ENCODE results near the gene HIVEP3. TPM values are rescaled to one million over a fixed set of nuclear protein-coding genes. Genes with fewer than 3 reads are reported as not detected.
"Not testable (repeated sequence)": the region's sequence is repeated elsewhere in the genome, so short reads cannot be mapped to it uniquely, and the experiment has no call there.

Gene HIVEP3
- total RNA-seq, 1 experiment from 2014 or later, result 0.17 TPM

DNA sequence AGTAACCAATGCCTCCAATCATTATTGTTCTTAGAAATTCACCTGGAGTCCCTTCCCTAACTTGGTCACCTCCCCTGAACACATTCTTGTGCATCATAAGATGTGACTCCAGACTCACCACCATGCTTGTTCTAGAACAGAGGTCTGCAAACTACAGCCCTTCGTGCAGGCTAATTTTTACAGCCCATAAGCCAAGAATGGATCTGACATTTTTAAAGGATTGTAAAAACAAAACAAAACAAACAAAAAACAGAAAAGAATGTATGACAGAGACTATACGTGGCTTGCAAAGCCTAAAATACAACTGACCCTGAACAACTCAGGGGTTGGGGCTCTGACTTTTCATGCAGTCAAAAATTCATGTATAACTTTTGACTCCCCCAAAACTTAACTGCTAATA, 6.2 kb upstream of the HIVEP3 start:
- DNase-seq (ENCODE audit: extremely low read depth, low read depth), result no peak

DNA sequence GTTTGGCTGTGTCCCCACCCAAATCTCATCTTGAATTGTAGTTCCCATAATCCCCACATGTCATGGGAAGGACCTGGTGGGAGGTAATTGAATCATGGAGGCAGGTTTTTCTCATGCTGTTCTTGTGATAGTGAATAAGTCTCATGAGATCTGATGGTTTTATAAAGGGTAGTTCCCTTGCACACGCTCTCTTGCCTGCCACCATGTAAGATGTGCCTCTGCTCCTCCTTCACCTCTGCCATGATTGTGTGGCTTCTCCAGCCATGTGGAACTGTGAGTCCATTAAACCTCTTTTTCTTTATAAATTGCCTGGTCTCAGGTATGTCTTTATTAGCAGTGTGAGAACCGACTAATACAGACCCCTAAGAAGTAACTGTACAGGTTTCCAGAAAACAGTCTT, 2.5 kb upstream of the HIVEP3 start:
- not testable (repeated sequence) for DNase-seq (ENCODE audit: extremely low read depth, low read depth)

DNA sequence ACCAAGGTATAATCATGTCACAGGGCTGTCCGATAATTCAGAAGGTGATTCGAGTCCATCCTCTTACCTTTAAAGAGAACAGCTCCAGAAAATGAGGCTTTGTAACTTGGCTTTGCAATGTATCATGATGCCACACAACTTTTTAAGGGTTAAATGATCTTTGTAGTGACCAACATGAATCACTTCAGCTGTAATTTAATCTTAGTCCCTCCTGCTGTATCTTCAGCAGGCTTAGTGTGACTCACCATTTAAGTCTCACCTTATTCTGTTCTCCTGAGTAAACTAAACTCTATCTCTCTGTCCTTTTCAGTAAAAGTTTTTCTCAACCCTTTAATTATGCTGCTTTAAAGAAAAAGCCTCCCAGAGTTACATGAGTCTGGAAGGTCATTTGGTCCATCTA, 1.9 kb upstream of the HIVEP3 start:
- DNase-seq (ENCODE audit: extremely low read depth, low read depth), result no peak

DNA sequence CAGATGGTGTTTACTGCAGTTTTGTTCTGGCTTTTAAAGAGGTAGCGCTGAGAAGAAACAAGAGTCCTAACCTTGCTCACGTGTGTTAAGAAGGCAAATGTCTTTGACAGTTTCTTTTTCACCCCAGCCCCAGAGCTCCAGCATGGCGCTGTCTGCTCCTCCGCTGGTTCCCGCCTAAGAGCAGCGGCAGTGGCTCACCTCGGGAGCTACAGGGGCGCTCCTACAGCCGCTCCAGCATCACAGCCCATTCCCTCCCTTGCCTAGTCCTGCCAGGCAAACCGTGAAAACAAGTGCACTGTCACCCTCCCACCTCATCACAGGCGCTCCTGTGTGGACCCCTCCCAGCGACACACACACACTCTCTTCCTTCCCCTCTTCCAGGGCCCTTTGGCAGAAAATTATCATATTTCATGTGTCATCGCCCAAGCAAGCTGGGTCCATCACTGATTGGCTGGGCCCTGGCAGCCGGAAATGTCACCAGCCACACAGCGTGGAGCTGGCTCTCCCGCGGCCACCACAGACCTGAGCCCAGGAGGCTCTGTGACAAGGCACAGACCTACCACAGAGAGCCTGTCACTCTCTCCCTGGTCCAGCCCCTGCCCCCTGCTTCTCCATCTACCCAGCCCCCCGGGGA, 1.2 kb upstream of the HIVEP3 start:
- DNase-seq (ENCODE audit: extremely low read depth, low read depth), result no peak

DNA sequence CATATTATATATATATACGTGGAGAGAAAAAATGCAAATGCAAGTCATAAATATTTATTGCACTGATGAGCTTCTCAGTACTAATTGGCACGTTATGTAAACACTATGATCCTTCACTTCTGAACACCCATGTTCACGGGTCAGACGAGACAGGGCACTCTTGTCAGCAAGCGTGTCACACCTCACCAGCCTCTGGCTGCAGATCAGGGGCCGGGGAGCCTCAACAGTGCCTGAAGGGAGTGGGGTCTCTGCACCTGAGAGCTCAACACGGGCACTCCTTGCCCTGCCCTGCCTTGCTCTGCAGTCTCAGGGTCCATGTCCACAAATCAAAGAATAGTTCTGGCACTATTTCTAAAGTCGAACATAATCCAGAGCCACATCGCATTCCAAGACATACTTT, 409 bp upstream of the HIVEP3 start:
- DNase-seq (ENCODE audit: extremely low read depth, low read depth), result no peak

DNA sequence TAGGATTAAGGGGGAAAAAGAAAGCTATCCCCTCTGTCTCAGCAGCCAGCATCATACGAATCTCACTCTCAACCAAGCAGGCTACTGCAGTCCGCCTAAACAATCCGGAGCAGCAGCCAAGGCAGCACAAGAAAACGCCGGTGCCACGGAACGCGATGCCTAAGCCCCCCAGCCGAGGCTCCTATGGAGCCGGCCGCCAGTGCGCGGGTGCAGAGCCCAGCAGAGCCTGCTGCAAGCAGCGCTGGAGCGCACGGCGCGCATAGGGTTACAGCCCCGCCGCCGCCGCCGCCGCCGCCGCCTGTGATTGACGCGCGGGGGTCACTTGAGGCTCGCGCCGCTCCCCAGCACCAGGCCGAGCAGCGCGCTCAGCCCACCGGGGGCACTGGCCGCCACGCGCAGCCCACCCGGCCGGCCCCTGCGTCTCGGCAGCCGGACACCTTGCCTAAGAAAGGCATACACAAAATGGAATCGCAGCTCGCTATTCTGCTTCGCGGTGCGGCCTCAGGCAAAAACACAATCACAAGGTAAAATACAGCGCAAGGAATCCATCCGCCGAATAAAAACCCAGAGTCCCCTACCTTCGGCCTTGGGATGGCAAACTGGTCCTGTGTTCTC, 780 bp downstream of the HIVEP3 start:
- no peak for DNase-seq (ENCODE audit: extremely low read depth, low read depth)

DNA sequence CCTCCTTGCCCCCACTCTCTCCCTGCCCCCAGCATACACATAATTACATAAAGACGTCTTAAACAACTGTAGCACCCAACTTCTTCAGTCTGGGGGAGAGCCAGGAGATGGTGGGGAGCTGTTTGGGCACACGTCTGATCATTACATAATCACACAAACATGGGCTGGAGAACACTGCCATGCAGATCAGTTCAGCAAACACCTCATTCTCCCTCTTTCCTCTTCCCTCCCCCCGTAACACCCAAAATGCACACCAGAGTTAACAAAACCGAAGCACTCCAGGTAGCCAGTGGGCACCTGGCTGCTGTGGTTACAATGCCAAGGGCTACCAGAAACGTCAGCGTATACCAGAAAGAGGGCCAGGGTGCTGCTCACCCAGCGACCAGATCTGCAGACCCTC, 1.6 kb downstream of the HIVEP3 start:
- no peak for DNase-seq (ENCODE audit: extremely low read depth, low read depth)

DNA sequence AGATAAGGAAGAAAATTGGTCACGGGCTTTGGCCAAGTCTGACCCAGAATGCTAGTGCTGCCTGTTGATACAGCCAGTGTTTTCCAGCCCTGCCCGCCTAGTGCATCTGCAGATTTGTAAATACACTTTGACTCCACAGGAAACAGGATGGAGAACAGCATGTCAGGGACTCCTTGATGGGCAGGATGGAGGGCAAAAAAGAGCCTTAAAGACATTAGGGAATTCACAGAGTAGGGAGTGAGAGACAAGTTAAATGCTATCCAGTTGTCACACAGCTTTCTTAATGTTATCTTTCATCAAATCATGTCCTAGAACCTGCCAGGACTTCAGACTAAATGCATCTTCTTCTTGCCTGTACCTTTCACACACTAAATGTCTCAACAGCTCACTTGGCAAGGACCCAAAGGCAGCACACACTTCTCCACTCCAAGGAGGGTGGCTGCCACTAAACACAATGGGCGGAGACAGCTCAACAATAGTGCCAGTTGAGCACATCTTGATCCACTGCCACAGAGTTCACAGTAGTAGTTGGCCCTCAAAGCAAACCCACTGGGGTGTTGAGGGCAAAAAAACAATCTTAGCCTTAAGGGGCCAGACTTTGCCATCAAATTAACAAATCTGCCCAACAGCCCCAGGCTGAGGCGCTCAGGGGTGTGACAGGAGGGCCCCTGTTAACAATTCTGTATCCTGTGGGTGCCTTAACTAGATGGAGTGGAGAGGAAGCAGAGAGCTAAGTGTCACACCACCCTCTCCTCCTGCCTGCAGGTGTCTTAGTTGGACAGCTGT, 2.7 kb downstream of the HIVEP3 start:
- no peak for DNase-seq (ENCODE audit: extremely low read depth, low read depth)

DNA sequence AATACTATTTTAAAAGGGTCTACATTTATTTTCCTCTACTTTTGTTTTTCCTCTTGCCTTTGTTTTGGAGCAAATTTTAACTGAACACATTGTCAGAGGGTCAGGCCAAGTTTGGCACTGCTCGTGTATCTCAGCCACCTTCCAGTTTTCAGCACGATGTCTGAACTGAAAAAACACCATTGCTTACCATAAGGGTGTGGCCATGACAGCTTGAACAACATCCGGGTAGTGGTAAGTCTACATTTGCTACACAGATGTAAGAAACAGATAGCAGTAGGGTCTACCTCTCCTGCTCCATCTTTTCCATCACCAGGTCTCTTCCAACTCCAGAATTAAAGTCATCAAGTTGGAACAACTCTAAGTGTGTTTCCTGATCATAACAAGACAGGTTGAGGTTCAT, 4.2 kb downstream of the HIVEP3 start:
- no peak for DNase-seq (ENCODE audit: extremely low read depth, low read depth)

DNA sequence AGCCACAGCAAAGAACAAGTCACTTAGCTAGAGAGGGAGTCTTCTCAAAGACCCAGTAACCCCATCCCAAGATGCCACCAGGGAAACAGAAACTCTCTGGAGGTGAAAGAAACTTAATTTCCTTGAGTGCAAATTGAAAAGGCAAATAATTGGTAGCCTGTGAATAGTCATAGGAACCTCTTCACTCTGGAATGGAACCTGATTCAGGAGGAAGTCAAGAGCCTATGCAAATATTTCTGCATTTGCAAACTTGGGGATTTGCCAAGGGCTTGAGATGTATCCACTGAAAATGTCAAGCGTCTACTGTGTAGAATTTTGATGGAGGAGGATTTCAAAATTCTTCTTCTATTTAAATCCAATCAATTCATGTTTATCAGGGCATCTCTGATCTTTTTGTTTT, 5.7 kb downstream of the HIVEP3 start:
- DNase-seq (ENCODE audit: extremely low read depth, low read depth), result no peak

DNA sequence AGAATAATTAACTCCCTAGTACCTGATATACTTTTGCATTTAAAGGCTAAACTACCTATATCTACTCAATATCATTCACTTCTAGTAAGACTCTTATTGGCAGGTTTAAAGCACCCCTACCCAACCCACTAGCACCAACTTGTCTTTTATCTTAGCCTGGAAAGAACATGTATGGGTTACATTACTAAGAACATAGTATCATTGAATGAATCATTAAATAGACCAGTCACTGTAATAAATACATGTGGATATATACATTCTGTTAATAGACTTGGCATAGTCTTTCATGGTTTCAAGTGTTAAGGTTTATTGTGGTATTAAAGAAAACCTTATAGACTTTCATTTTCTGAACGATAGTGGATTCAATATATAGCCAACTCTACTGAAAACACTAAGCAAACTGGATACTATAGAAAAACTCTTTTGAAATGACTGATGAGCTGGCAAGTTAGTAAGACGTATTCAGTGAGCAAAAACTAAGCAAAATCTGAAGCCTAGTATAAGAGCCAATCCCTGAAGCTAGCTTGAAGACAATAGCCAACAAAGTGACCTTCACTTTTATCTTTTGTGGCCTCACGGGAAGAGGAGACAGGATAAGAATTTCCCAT, 10.3 kb downstream of the HIVEP3 start:
- DNase-seq (ENCODE audit: extremely low read depth, low read depth), result no peak

DNA sequence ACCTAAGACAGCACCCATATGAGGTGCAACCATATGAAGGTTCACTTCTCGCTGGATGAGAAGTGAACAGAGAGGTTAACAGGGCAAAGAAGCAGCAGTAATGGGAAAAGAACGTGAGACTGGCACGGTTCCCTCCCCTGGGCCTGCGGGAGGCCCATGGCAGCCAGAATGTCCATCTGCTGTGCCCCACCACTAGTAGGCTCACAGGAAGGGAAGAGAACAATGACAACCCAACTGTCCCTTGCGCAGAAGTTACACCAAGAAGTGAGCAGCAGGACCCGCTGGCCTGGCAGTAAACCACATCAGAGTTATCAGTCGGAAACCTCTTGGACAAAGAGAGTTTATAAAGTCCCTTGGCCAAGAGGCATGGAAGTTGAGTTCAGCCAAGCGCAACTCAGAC, 11.3 kb downstream of the HIVEP3 start:
- DNase-seq (ENCODE audit: extremely low read depth, low read depth), result no peak

DNA sequence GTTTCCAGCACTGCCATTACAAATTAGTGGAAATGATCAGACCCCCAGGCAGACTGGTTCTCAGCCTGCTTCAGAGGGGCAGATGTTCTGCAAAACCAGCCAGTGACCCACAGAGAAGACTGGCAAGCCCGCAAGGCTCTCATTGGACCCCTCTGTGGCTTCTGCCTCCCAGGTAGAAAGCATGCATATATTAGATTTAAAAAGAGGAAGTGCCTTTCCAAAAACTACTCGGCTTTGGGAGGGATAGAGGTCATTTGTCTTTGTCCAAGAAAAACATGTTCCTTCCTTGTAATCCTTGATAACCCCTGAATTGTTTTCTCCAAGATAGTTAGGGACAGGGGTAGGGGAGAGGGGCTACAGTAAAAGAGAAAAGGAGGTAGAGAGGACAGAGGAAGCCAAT, 11.8 kb downstream of the HIVEP3 start:
- no peak for DNase-seq (ENCODE audit: extremely low read depth, low read depth)

DNA sequence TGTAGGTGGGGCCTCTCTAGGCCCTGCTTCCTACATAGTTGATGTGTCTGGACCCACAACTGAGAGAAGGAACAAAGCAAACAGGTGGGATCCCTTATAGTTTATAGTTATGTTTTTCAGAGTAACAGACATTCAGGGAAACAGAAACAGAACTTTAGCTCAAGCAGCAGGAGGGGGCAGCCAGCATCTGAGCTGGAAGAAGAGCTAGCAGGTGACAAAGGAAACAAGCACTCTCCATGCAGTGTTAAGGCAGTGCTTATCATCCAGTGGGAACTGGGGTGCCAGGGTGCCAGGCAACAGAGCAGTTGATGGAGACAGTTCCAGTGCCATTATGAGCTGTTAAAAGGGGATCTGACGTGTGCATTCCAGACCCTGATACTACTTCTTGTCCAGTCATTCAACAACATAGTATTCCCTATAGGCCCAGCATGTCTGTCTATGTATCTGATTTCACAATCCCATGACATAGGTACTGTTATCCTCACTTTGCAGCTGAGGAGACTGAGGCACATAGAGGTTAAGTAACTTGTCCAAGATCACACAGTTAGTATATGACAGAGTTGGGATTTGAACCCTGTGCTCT, 13.5 kb downstream of the HIVEP3 start:
- DNase-seq (ENCODE audit: extremely low read depth, low read depth), result no peak

DNA sequence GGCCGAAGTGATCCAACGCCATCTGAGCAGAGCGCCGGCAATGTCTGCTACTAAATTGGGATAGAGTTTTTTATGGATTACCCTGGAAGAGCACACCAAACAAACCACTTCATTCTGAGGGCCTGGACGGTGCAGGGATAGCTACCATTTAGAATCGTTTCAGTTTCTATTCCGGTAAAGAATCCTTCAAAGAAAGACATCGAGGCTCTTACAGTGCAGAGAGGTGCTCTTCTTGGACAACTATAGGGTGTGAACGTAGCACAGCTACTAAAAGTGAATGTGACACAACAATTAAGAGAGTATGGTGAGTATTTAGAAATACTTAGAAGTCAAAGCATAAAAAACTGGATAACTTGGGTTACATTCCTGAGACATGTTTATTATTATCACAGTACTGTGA, 16.1 kb downstream of the HIVEP3 start:
- no peak for DNase-seq (ENCODE audit: extremely low read depth, low read depth)

DNA sequence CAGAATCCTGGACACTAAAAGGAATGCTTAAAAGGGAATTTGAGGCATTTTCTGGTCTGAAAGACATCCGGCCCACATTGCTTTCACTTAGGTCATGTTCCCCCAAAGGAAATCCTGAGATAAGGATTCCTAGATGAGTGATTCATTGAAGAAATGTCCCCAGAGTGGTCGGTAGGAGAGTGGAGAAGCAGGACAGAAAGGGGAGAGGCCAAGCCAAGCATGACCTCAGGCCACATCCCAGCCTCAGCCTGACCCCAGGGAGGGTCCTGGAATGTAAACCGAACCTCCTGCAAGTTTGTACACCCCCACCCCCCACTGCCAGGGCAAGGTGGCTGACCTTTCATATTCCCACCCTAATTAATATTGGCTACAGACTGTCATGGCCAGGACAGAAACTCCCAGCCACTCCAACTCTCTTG, 16.6 kb downstream of the HIVEP3 start:
- no peak for DNase-seq (ENCODE audit: extremely low read depth, low read depth)

DNA sequence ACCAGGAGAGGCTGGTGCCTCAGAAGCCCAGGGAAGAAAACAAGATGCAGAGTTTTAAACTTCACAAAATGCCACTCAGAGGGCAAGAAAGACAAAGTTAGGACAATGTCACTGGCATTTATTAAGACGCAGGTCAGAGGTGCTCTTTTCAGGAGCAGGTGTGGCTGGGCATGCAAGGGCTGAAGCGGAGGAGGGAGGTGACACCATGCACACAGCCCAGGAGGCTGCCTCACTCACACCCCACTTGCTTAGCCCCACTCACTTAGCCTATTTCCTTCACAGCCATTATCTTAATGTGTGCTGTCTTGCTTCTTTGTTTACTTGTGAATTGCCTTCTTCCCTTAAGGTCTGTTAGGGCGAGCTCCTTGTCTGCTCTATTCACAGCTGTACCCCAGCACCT, 17.2 kb downstream of the HIVEP3 start:
- DNase-seq (ENCODE audit: extremely low read depth, low read depth), result no peak

DNA sequence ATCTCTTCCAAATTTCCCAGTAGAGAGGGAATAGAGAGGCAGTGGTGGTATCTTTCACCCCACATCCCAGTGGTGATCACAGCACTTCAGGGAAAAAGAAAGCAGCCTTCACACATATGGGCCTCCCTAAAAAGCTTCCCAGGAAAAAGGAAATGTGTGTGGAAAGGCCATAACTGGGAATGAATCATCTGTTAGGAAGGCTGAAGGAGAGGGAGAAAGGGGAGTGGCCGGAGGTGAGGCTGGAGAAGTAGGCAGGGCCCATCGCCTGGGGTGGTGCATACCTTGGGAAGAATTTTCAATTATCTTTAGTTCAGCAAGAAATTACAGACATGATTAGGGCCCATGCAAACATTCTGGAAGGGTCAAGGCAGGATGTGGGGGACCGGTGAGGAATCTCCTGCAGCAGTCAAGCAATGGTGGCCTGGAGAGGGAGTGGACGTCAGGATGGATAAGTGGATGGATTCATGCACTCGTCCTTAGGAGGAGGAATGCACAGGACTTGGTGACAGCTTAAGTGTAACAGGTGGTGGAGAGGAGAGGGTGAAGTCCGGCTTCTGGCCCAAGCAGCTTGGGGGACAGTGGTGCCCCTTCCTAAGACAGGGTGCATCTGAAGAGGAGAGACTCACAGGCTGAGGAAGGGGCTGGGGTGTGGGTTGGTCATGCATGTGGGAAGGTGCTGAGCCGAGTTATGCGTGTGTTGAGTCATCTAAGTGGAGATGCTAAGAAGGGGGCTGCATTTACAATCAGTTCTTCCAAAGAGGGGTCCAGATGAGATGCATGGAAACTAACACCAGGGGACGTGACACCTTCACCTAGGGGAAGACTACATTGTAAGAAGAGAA, 17.9 kb downstream of the HIVEP3 start:
- DNase-seq (ENCODE audit: extremely low read depth, low read depth), result no peak

DNA sequence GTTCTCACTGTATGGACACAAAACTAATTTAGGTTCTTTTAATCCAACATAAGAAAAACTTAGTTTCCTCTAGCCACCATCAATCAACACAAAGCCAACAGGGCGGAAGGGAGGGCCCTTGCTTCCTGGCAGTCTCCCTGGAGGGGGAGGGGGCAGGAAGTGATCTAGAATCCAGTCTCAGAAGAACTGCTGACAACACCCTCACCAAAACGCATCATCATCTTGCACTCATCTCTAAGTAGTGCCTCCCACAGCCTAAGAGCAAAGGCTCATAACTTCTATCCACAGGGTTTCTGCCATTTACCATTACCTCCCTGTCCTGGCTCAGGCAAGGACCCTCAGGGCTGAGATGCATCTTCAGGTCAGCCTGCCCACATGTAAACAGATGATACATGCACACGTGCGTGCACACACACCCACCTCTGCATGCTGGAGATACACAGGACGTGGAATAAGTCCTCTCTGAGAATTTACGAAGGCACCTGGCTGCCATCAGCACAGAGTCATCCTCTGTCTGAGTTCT, 20.5 kb downstream of the HIVEP3 start:
- no peak for DNase-seq (ENCODE audit: extremely low read depth, low read depth)

DNA sequence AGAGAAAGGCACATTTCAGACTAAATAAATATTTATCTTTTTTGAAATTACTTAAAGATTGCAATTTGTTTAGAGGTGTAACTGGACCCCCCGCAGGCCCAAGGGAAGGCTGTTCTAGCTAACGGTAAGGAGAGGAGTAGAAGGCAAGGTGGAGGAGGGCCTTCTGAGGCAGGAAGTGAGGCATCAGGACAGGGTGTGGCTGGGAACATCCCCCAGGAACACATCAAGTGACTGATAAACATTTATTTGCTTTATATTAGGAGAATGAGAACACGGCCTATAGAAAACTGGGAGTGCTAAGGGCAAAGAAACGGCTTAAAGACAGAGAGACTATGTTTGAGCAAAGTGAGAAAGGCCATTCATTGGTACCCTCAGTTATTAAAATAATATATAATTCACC, 23.2 kb downstream of the HIVEP3 start:
- DNase-seq (ENCODE audit: extremely low read depth, low read depth), result no peak

All from NCI-H460 (cell line).